Right renal pelvis (tissue), 4 donors: ENCODE measurements around the gene IL17D. TPM values are rescaled to one million over a fixed set of nuclear protein-coding genes. Genes with fewer than 3 reads are reported as not detected.

Experiments used
- polyA plus RNA-seq, 4 donors: library from polyadenylated mRNA; unstranded; fragments of 120-200 nt; gene quantifications; one replicate each; pipeline ENCODE4 v1.2.1, GENCODE V29; 2013; ENCODE audit not compliant: insufficient read length in 4 of 4

Gene IL17D
- polyA plus RNA-seq, 4 donors: 10.1 to 11.6 (median 11.0) TPM

Other genes with a start within 250 kb of the IL17D start
- 100 to 1,000 TPM; 136 to 159 (median 141) TPM for gene CRYL1, start 177.8 kb upstream of the IL17D start, polyA plus RNA-seq
- 10 to 100 TPM; 32.3 to 44.9 (median 42.4) TPM for gene IFT88, start 136.5 kb upstream of the IL17D start, polyA plus RNA-seq
- 10 to 100 TPM; 16.3 to 19.3 (median 17.5) TPM for gene EEF1AKMT1, start 70.3 kb downstream of the IL17D start, polyA plus RNA-seq
- 10 to 100 TPM; 16.1 to 21.7 (median 20.4) TPM for gene XPO4, start 199.0 kb downstream of the IL17D start, polyA plus RNA-seq